ENCODE data around the gene SIRT1. TPM values are rescaled to one million over a fixed set of nuclear protein-coding genes. Genes with fewer than 3 reads are reported as not detected.

The SIRT1 gene
- total RNA-seq, 2 experiments from 2014 or later: 29.9 to 32.0 TPM

DNA sequence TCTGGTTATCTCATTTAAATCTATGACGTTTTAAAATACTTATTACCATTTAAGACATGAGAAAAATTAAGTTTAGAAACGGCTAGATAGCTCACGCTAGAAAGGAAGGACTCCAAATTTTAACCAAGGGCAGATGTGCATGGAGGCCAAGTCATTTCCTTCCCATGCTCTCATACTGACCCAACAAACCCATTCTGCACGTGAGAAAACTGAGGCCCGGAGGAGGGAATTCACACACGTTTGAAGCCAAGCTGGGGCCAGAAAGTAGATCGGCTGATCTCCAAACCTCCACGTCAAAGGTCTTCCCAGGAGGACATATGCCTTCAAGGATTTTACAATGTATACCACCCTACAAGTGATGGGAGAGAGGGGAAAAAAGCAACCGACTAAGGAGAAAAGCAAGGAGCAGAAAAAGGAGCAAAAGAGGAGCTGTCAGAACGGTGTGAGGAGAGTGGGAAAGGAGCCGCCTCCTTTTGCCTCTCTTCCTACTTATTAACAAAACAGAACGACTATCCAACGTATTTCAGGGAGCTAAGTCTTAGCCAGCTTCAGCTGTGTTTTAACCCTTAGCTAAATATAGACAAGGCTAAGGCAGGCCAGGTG lies 645 bp upstream of the SIRT1 start:
- no peaks in the 10 kb centered on the region for H3K27me3 Mint-ChIP-seq
- ChIA-PET POLR2A (interaction anchor here (0.7 to 1.3 kb wide), 4 partner anchors 16 to 448 kb away, joined by 3 to 4 read pairs (median 3); partner anchors contain the start of genes HNRNPH3 and PBLD), CTCF (interaction anchor here (0.7 to 1.3 kb wide), 9 partner anchors 9 to 272 kb away, joined by 3 to 13 read pairs (median 4); no protein-coding TSS in a partner anchor)
- no peaks in the 10 kb centered on the region for H3K9me3 Mint-ChIP-seq
- peaks cover 23% of the 10 kb centered on the region for H3K4me1 Mint-ChIP-seq (ENCODE audit: low read depth)
- H3K36me3 Mint-ChIP-seq: peaks cover 23% of the 10 kb centered on the region
- DNase-seq: no peak
- intact Hi-C loops (cut with micrococcal nuclease): loop anchor here (1.0 to 2.0 kb wide), 5 partner anchors 29 to 447 kb away; no protein-coding TSS in a partner anchor
- H3K4me3 Mint-ChIP-seq: peak overlapping the region; percentile 81
- H3K27ac Mint-ChIP-seq: peak overlapping the region; percentile 86

DNA sequence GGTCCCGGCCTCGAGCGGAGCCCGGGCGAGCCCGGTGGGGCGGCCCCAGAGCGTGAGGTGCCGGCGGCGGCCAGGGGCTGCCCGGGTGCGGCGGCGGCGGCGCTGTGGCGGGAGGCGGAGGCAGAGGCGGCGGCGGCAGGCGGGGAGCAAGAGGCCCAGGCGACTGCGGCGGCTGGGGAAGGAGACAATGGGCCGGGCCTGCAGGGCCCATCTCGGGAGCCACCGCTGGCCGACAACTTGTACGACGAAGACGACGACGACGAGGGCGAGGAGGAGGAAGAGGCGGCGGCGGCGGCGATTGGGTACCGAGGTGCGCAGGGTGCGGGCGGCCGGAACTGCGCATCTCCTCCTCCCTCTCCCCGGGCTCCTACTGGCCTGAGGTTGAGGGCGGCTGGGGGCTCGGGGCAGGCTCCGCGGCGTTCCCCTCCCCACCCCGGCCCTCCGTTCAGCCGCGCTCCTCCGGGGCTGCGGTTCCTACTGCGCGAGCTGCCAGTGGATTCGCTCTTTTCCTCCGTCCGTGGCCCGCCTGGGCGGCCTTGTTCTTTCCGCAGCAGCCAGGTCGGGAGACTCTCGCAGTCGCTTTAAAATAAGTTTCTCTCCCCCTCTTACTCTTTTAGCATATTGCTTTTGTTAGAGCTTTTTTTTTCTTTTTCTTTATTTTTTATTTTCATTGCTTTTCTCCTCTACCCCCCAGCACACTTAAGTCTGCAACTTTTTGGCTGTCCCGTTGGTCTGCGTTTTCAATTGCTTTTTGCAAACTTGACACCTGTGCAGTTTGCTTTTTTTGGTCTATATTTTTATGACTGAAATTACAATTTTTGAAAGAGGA lies 600 bp downstream of the SIRT1 start:
- ChIA-PET CTCF (interaction anchor here (0.6 to 2.1 kb wide), 6 partner anchors 28 to 1111 kb away, joined by 3 to 13 read pairs (median 6); no protein-coding TSS in a partner anchor), POLR2A (interaction anchor here (0.7 kb wide), 2 partner anchors 95 to 444 kb away, joined by 3 read pairs; no protein-coding TSS in a partner anchor)
- H3K36me3 Mint-ChIP-seq: peaks cover 33% of the 10 kb centered on the region
- intact Hi-C loops (cut with micrococcal nuclease): loop anchor here (1.0 to 2.0 kb wide), 5 partner anchors 28 to 446 kb away; no protein-coding TSS in a partner anchor
- peak overlapping the region; percentile 88 for H3K27ac Mint-ChIP-seq
- no peaks in the 10 kb centered on the region for H3K9me3 Mint-ChIP-seq
- peak overlapping the region; percentile 93 for H3K4me3 Mint-ChIP-seq
- peaks cover 32% of the 10 kb centered on the region for H3K4me1 Mint-ChIP-seq (ENCODE audit: low read depth)
- DNase-seq: peak; percentile 86
- H3K27me3 Mint-ChIP-seq: no peaks in the 10 kb centered on the region

DNA sequence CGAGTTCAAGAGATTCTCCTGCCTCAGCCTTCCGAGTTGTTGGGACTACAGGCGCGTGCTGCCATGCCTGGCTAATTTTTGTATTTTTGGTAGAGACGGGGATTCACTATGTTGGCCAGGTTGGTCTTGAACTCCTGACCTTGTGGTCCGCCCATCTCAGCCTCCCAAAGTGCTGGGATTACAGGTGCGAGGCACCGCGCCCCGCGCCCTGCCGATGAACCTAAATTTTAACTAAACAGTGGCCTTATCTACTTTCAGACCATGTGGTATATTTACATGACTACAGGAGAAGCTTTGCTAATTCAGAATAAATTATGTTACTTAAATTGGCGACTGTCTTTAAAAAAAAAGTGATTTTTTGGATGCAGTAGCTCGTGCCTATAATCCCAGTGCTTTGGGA lies 9.2 kb downstream of the SIRT1 start:
- H3K36me3 Mint-ChIP-seq: peaks cover 49% of the 10 kb centered on the region
- H3K4me3 Mint-ChIP-seq: no peak overlapping the region
- DNase-seq: no peak
- H3K27me3 Mint-ChIP-seq: no peaks in the 10 kb centered on the region
- H3K27ac Mint-ChIP-seq: no peak overlapping the region
- intact Hi-C loops (cut with micrococcal nuclease): no loop called here
- POLR2A ChIA-PET: no interaction called here
- peaks cover 23% of the 10 kb centered on the region for H3K4me1 Mint-ChIP-seq (ENCODE audit: low read depth)
- no peaks in the 10 kb centered on the region for H3K9me3 Mint-ChIP-seq
- CTCF ChIA-PET: no interaction called here

DNA sequence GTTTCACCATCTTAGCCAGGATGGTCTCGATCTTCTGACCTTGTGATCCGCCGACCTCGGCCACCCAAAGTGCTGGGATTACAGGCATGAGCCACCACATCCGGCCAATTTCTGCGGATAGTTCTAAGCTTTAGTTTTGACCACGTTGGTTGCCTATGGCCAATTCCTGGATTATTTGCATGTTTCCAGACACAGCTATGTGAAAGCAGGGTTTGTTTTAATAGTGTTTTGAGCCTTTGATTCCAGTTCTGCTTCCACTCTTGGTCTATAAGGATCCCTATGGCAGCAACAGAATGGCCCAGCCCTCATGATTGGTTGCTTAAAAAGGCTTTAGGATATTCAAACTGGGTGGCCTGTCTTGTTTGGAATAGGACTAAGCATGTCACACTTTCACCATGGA lies 19.1 kb downstream of the SIRT1 start:
- POLR2A ChIA-PET: no interaction called here
- H3K27me3 Mint-ChIP-seq: no peaks in the 10 kb centered on the region

DNA sequence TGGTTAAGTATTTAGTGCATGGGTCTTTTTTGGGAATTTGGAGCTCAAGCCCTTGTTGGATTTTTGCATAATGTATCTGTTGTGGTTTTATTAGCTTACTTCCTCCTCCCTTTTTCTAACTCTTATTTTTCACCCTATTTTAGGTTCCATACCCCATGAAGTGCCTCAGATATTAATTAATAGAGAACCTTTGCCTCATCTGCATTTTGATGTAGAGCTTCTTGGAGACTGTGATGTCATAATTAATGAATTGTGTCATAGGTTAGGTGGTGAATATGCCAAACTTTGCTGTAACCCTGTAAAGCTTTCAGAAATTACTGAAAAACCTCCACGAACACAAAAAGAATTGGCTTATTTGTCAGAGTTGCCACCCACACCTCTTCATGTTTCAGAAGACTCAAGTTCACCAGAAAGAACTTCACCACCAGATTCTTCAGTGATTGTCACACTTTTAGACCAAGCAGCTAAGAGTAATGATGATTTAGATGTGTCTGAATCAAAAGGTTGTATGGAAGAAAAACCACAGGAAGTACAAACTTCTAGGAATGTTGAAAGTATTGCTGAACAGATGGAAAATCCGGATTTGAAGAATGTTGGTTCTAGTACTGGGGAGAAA lies 28.0 kb downstream of the SIRT1 start:
- H3K36me3 Mint-ChIP-seq: peaks cover 64% of the 10 kb centered on the region
- no peaks in the 10 kb centered on the region for H3K27me3 Mint-ChIP-seq
- no peak for DNase-seq
- H3K27ac Mint-ChIP-seq: peak overlapping the region; percentile 75
- ChIA-PET POLR2A (interaction anchor here (1.2 kb wide), 2 partner anchors 29 to 124 kb away, joined by 3 read pairs; partner anchors contain the start of gene SIRT1), CTCF (interaction anchor here (0.7 to 1.6 kb wide), 5 partner anchors 27 to 244 kb away, joined by 3 to 8 read pairs (median 4); no protein-coding TSS in a partner anchor)
- peaks cover 37% of the 10 kb centered on the region for H3K4me1 Mint-ChIP-seq (ENCODE audit: low read depth)
- intact Hi-C loops (cut with micrococcal nuclease): loop anchor here (2.0 to 10.0 kb wide), 2 partner anchors 28 to 128 kb away; partner anchors contain the start of gene SIRT1
- no peak overlapping the region for H3K4me3 Mint-ChIP-seq
- H3K9me3 Mint-ChIP-seq: no peaks in the 10 kb centered on the region

More for the DNA sequence above, 19.1 kb downstream of the SIRT1 start:
- intact Hi-C loops (cut with micrococcal nuclease): no loop called here
- no peaks in the 10 kb centered on the region for H3K9me3 Mint-ChIP-seq
- no peak for DNase-seq
- H3K4me3 Mint-ChIP-seq: no peak overlapping the region
- peaks cover 16% of the 10 kb centered on the region for H3K4me1 Mint-ChIP-seq (ENCODE audit: low read depth)
- H3K27ac Mint-ChIP-seq: no peak overlapping the region
- CTCF ChIA-PET: no interaction called here
- peaks cover 41% of the 10 kb centered on the region for H3K36me3 Mint-ChIP-seq

DNA sequence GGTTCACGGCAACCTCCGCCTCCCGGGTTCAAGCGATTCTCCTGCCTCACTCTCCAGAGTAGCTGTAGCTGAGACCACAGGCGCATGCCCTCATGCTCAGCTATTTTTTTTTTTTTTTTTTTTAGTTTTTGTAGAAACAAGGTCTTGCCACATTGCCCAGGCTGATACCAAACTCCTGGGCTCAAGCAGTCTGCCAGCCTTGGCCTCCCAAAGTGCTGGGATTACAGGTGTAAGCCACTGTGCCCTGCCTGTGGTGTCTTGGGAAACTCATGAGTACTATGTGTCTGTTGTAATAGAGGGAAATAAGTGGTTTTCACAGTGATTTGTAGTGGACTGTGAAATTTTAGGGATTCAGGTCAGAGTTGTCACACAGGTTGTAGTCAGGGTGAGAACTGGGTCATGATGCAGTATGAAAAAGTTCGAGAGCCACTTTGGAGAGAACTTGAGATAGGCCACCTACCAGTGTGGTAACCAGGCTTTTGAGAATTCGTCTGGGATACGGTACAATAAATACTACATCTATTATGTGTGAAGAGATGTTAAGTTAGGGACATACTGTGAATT lies 30.4 kb downstream of the SIRT1 start:
- H3K9me3 Mint-ChIP-seq: no peaks in the 10 kb centered on the region
- H3K36me3 Mint-ChIP-seq: peaks cover 52% of the 10 kb centered on the region
- H3K4me3 Mint-ChIP-seq: no peak overlapping the region
- peaks cover 37% of the 10 kb centered on the region for H3K4me1 Mint-ChIP-seq (ENCODE audit: low read depth)
- no peaks in the 10 kb centered on the region for H3K27me3 Mint-ChIP-seq
- no peak for DNase-seq
- POLR2A ChIA-PET: interaction anchor here (0.6 kb wide), 1 partner anchor 337 kb away, joined by 3 read pairs; no protein-coding TSS in a partner anchor
- intact Hi-C loops (cut with micrococcal nuclease): loop anchor here (10.0 kb wide), 1 partner anchor 130 kb away; no protein-coding TSS in a partner anchor
- H3K27ac Mint-ChIP-seq: peak overlapping the region; percentile 69
- CTCF ChIA-PET: interaction anchor here (1.8 kb wide), 1 partner anchor 126 kb away, joined by 6 read pairs; no protein-coding TSS in a partner anchor

DNA sequence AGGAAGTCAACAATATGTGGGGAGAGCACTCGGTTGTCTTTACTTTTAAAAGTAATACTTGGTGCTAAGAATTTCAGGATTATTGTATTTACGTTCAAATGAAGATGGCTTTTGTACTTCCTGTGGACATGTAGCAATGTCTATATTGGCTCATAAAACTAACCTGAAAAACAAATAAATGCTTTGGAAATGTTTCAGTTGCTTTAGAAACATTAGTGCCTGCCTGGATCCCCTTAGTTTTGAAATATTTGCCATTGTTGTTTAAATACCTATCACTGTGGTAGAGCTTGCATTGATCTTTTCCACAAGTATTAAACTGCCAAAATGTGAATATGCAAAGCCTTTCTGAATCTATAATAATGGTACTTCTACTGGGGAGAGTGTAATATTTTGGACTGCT lies 32.7 kb downstream of the SIRT1 start:
- CTCF ChIA-PET: no interaction called here
- Mint-ChIP-seq H3K9me3 (no peaks in the 10 kb centered on the region), H3K27ac (peak overlapping the region; percentile 48), H3K4me1 (ENCODE audit: low read depth) (peaks cover 31% of the 10 kb centered on the region), H3K4me3 (no peak overlapping the region), H3K36me3 (peaks cover 39% of the 10 kb centered on the region), H3K27me3 (no peaks in the 10 kb centered on the region)
- POLR2A ChIA-PET: no interaction called here
- intact Hi-C loops (cut with micrococcal nuclease): loop anchor here (10.0 kb wide), 1 partner anchor 132 kb away; no protein-coding TSS in a partner anchor
- DNase-seq: no peak

DNA sequence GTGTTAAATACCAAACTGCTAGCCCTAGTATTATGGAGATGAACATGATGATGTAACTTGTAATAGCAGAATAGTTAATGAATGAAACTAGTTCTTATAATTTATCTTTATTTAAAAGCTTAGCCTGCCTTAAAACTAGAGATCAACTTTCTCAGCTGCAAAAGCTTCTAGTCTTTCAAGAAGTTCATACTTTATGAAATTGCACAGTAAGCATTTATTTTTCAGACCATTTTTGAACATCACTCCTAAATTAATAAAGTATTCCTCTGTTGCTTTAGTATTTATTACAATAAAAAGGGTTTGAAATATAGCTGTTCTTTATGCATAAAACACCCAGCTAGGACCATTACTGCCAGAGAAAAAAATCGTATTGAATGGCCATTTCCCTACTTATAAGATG lies 33.2 kb downstream of the SIRT1 start:
- no peak for DNase-seq
- CTCF ChIA-PET: no interaction called here
- H3K27ac Mint-ChIP-seq: no peak overlapping the region
- H3K4me3 Mint-ChIP-seq: no peak overlapping the region
- intact Hi-C loops (cut with micrococcal nuclease): loop anchor here (10.0 kb wide), 1 partner anchor 133 kb away; no protein-coding TSS in a partner anchor
- POLR2A ChIA-PET: no interaction called here
- no peaks in the 10 kb centered on the region for H3K27me3 Mint-ChIP-seq
- H3K9me3 Mint-ChIP-seq: no peaks in the 10 kb centered on the region
- peaks cover 25% of the 10 kb centered on the region for H3K4me1 Mint-ChIP-seq (ENCODE audit: low read depth)
- H3K36me3 Mint-ChIP-seq: peaks cover 34% of the 10 kb centered on the region

DNA sequence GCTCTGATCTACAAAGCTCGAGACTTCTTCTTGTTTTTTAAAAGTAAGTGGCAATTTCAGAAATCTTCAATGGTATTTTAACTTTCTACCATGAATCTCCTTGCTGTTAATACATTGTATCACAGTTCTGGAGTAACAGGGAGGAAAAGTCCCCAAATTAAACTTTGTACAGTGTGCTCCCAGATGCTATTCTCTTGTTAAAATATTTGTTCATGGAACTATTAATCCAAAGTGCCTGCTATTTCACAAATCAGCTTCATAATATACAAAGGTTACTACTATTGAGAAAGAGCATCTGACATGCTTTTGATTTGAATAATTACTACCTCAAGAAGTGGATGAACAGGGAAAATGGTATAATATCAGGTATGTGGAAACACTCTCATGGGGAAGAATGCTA lies 36.6 kb downstream of the SIRT1 start:
- CTCF ChIA-PET: interaction anchor here (0.8 to 1.0 kb wide), 2 partner anchors 133 to 234 kb away, joined by 3 read pairs; no protein-coding TSS in a partner anchor
- DNase-seq: no peak
- POLR2A ChIA-PET: no interaction called here
- no peak overlapping the region for H3K4me3 Mint-ChIP-seq
- H3K9me3 Mint-ChIP-seq: no peaks in the 10 kb centered on the region
- peaks cover 22% of the 10 kb centered on the region for H3K36me3 Mint-ChIP-seq
- no peaks in the 10 kb centered on the region for H3K27me3 Mint-ChIP-seq
- no peak overlapping the region for H3K27ac Mint-ChIP-seq
- intact Hi-C loops (cut with micrococcal nuclease): no loop called here
- peaks cover 9% of the 10 kb centered on the region for H3K4me1 Mint-ChIP-seq (ENCODE audit: low read depth)

DNA sequence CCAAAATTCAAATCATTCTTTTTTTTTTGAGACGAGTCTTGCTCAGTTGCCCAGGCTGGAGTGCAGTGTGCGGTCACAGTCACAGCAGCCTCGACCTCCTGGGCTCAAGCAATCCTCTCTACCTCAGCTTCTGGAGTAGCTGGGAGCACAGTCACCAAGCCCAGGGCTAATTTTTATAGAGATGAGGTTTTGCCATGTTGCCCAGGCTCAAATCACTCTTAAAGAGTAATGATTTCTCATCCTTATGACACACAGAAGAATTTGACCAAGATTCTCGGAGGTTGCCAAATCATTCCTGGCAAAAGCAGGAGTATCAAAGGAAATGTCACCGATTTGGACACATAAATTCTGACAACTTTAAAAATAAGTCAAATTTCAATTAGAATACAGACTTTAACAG lies 39.1 kb downstream of the SIRT1 start:
- intact Hi-C loops (cut with micrococcal nuclease): no loop called here
- Mint-ChIP-seq H3K27ac (no peak overlapping the region), H3K27me3 (no peaks in the 10 kb centered on the region), H3K9me3 (no peaks in the 10 kb centered on the region), H3K36me3 (peaks cover 20% of the 10 kb centered on the region), H3K4me3 (no peak overlapping the region), H3K4me1 (ENCODE audit: low read depth) (no peaks in the 10 kb centered on the region)
- DNase-seq: no peak
- ChIA-PET CTCF (interaction anchor here (1.8 kb wide), 1 partner anchor 68 kb away, joined by 5 read pairs; no protein-coding TSS in a partner anchor), POLR2A (no interaction called here)

DNA sequence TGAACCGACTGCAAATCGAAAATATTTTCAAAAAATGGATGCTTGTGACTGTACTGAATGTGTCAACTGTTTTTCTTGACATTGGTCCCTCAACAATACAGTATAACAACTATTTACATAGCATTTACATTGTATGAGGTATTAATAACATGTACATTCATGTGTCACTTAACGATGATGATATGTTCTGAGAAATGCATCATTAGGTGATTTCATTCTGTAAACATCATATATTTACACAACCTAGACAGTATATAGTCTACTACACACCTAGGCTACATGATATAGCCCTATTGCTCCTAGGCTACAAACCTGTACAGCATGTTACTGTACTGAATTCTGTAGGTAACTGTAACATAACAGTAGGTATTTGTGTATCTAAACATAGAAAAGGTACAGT lies 39.7 kb downstream of the SIRT1 start:
- H3K9me3 Mint-ChIP-seq: no peaks in the 10 kb centered on the region
- intact Hi-C loops (cut with micrococcal nuclease): no loop called here
- H3K36me3 Mint-ChIP-seq: peaks cover 18% of the 10 kb centered on the region
- H3K4me1 Mint-ChIP-seq (ENCODE audit: low read depth): no peaks in the 10 kb centered on the region
- ChIA-PET CTCF (interaction anchor here (0.9 to 1.8 kb wide), 2 partner anchors 68 to 424 kb away, joined by 4 to 5 read pairs; no protein-coding TSS in a partner anchor), POLR2A (no interaction called here)
- no peak for DNase-seq
- no peak overlapping the region for H3K27ac Mint-ChIP-seq
- H3K27me3 Mint-ChIP-seq: no peaks in the 10 kb centered on the region
- H3K4me3 Mint-ChIP-seq: no peak overlapping the region

Measured in activated CD4-positive, alpha-beta memory T cell treated with anti-CD3 and anti-CD28 coated beads for 36 hours (primary cell).